Measurements from ENCODE around the gene TSPAN18.

DNA sequence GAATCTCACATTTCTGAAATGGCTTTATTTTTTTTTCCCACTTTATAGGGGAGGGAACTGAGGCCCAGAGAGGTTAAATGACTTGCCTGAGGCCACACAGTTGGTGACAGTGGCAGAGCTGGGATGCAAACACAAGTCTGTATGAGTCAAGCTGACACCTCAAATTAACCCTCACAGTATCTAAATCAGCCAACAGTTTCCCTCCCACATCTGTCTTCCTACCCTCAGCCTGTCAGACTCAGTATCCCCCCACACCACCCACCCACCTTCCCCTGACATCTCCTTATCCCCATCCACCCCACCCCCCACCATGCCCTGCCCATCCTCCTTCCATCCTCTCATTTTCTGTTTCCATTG is 128.7 kb downstream of the TSPAN18 start:
- TF ChIP-seq, protein P1, sequence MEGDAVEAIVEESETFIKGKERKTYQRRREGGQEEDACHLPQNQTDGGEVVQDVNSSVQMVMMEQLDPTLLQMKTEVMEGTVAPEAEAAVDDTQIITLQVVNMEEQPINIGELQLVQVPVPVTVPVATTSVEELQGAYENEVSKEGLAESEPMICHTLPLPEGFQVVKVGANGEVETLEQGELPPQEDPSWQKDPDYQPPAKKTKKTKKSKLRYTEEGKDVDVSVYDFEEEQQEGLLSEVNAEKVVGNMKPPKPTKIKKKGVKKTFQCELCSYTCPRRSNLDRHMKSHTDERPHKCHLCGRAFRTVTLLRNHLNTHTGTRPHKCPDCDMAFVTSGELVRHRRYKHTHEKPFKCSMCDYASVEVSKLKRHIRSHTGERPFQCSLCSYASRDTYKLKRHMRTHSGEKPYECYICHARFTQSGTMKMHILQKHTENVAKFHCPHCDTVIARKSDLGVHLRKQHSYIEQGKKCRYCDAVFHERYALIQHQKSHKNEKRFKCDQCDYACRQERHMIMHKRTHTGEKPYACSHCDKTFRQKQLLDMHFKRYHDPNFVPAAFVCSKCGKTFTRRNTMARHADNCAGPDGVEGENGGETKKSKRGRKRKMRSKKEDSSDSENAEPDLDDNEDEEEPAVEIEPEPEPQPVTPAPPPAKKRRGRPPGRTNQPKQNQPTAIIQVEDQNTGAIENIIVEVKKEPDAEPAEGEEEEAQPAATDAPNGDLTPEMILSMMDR (conservative IDR thresholded peaks at IDR 0.05; ENCODE audit: low read length): no peak
- TF ChIP-seq EZH2phosphoT487 (IDR thresholded peaks at IDR 0.05; ENCODE audit: borderline replicate concordance): no peak
